ENCODE results near the gene DELE1. TPM values are rescaled to one million over a fixed set of nuclear protein-coding genes. Genes with fewer than 3 reads are reported as not detected.
A peak's percentile ranks its signal among the peaks of the same experiment; 100 is the strongest.

DELE1 gene
- total and polyA plus RNA-seq, 2 donors (not counting 3 experiments of a cell fraction or from before 2014, with no cell fraction given), result 105 to 121 TPM

DNA sequence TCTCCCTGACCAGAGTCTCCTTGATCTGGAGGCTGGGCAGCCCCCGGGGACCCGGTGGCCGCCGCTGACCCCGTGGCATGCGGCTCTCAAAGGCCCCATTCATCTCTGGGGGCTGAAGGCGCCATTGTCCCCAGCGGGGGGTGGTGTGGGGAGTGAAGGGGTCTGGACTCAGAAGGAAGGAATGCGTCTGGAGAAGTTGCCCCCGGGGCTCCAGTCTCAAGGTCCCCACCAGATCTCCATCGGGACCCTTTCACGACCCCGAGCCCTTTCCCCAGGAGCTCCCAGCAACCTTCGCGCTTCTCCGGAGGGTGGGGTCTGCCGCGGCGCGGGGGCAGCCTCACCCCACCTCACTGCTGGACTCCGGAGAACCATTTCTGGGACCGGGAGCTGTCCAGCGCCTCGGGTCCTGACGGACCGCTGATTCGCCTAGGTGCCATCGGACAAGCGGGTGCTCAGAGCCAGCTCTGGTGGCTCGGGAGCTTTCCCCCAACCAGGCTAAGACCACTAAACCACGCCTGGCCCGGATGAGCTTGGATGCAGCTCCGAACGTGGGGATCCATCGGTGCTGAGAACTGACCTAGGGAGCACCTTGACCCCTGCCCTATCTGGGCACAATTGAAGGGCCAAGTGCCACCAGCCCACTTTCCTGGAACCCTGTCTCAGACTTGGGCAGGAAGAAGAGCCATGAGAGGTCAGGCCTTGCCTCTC lies 40.3 kb upstream of the DELE1 start:
- no peaks in the 10 kb centered on the region for H3K9me1 ChIP-seq (replicated peaks; ENCODE audit: control insufficient read depth, extremely low read depth, insufficient read depth, low read length)
- FAIRE-seq (peak; percentile 33), DNase-seq (ENCODE audit: low read depth, low spot score) (peak; percentile 31)
- H3K9me3 ChIP-seq (replicated peaks; ENCODE audit: control insufficient read depth, insufficient read depth, low read length), result no peaks in the 10 kb centered on the region
- H3K9ac ChIP-seq (replicated peaks; ENCODE audit: extremely low read depth, insufficient read depth, low read length), result no peak overlapping the region
- H2AFZ ChIP-seq (ENCODE audit: low read depth, low read length), result no peak overlapping the region
- ChIA-PET CTCF (interaction anchor here (0.6 to 7.6 kb wide), 10 partner anchors 14 to 219 kb away, joined by 3 to 233 read pairs (median 5); partner anchors contain the start of gene PCDH12), POLR2A (no interaction called here)
- no peak overlapping the region for H3K27ac ChIP-seq (ENCODE audit: insufficient read depth, low read depth, low read length)
- no peaks in the 10 kb centered on the region for H3K36me3 ChIP-seq (ENCODE audit: control insufficient read depth in 2 of 2, extremely low read depth in 1 of 2, insufficient read depth in 2 of 2, low read length in 2 of 2)
- intact Hi-C loops (cut with micrococcal nuclease) (no loop called here), dilution Hi-C loops (cut with MboI; ENCODE audit: extremely low pct_ligation_motif_present, low sequenced_read_pairs) (loop anchor here (25.0 kb wide), 1 partner anchor 146 kb away; no protein-coding TSS in a partner anchor)
- H3K4me3 ChIP-seq (replicated peaks in 1 of 3; ENCODE audit: insufficient read depth in 1 of 3, low read depth in 1 of 3, low read length in 3 of 3), result no peak overlapping the region
- TF ChIP-seq JUN (IDR thresholded peaks at IDR 0.05; ENCODE audit: borderline replicate concordance, insufficient read depth, insufficient read length, low read depth) (no peak), POLR2A (IDR thresholded peaks at IDR 0.05; ENCODE audit: low read depth, low read length) (no peak), GATA2 (IDR thresholded peaks at IDR 0.05; ENCODE audit: insufficient read depth, insufficient read length, low read depth, low read length) (no peak), EZH2 (IDR thresholded peaks at IDR 0.05; ENCODE audit: borderline replicate concordance, low read depth, low read length, severe bottlenecking) (no peak), MYC (IDR thresholded peaks at IDR 0.05; ENCODE audit: low read depth, low read length) (no peak), POLR2AphosphoS5 (IDR thresholded peaks at IDR 0.05; ENCODE audit: insufficient read depth, low read depth, low read length) (no peak), FOS (IDR thresholded peaks at IDR 0.05; ENCODE audit: borderline replicate concordance, insufficient read depth, low read length) (no peak)
- TF ChIP-seq, protein P1, sequence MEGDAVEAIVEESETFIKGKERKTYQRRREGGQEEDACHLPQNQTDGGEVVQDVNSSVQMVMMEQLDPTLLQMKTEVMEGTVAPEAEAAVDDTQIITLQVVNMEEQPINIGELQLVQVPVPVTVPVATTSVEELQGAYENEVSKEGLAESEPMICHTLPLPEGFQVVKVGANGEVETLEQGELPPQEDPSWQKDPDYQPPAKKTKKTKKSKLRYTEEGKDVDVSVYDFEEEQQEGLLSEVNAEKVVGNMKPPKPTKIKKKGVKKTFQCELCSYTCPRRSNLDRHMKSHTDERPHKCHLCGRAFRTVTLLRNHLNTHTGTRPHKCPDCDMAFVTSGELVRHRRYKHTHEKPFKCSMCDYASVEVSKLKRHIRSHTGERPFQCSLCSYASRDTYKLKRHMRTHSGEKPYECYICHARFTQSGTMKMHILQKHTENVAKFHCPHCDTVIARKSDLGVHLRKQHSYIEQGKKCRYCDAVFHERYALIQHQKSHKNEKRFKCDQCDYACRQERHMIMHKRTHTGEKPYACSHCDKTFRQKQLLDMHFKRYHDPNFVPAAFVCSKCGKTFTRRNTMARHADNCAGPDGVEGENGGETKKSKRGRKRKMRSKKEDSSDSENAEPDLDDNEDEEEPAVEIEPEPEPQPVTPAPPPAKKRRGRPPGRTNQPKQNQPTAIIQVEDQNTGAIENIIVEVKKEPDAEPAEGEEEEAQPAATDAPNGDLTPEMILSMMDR (IDR thresholded peaks at IDR 0.05; ENCODE audit: extremely low read depth in 1 of 2, insufficient read depth in 1 of 2, low read depth in 1 of 2, low read length in 2 of 2), result no peak
- TF ChIP-seq, protein P2, sequence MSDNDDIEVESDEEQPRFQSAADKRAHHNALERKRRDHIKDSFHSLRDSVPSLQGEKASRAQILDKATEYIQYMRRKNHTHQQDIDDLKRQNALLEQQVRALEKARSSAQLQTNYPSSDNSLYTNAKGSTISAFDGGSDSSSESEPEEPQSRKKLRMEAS (IDR thresholded peaks at IDR 0.05; ENCODE audit: insufficient read depth, insufficient read length), result no peak
- no peaks in the 10 kb centered on the region for H3K79me2 ChIP-seq (ENCODE audit: control insufficient read depth, insufficient read depth, low read length)
- peaks cover 5% of the 10 kb centered on the region for H3K4me1 ChIP-seq (ENCODE audit: control insufficient read depth, extremely low read depth, insufficient read depth, low read length)
- no TSS peak for BruUV-seq (replicated peaks)
- peaks cover 26 to 44% of the 10 kb centered on the region in 2 experiments for H3K27me3 ChIP-seq (ENCODE audit: control insufficient read depth in 2 of 2, insufficient read depth in 2 of 2, low read length in 2 of 2)
- no peaks in the 10 kb centered on the region for H4K20me1 ChIP-seq (replicated peaks; ENCODE audit: control insufficient read depth, extremely low read depth, insufficient read depth, low read length)
- H3K4me2 ChIP-seq (ENCODE audit: insufficient read depth, low read length), result no peak overlapping the region

Data from endothelial cell of umbilical vein (primary cell).